GM12878 (cell line): ENCODE results near the gene RGP1. TPM values are rescaled to one million over a fixed set of nuclear protein-coding genes. Genes with fewer than 3 reads are reported as not detected.

Source experiments
- polyA plus RNA-seq, 11 experiments: library from polyadenylated mRNA; depleted of rRNA in 4 of 11; unstranded in 6 of 11; stranded (reverse) in 5 of 11; fragments of >200 nt; fragmentation: Nextera tagmentation in 4 of 11; fragmentation: Illumina TruSeq in 1 of 11; extraction: Ambion mirVana in 4 of 11; extraction: Trizol in 1 of 11; gene quantifications; 1 replicate in 1 of 11; 2 replicates in 10 of 11; pipeline versions ENCODE4 v1.2.1 to v1.2.3, GENCODE V29; 2011 to 2016; ENCODE audit warnings: inconsistent platforms in 2 of 11, missing spikeins in 2 of 11, low read depth in 1 of 11
- total RNA-seq, 4 experiments: library from RNA; depleted of rRNA in 3 of 4; stranded (reverse); fragments of >200 nt in 3 of 4; fragmentation: Illumina TruSeq in 1 of 4; extraction: Trizol in 1 of 4; gene quantifications; 2 replicates each; pipeline versions ENCODE4 v1.2.1 to v1.2.3, GENCODE V29; 2013 to 2021
- TF ChIP-seq, protein P1 (sequence below): fragments of 450-650 bp; IDR thresholded peaks from 2 replicates; pipeline ENCODE4 v1.6.1; 2017; ENCODE audit warnings: mild to moderate bottlenecking, moderate library complexity
- TF ChIP-seq, protein P2 (sequence below): fragments of 450-650 bp; IDR thresholded peaks from 2 replicates; pipeline ENCODE4 v1.6.1; 2018; ENCODE audit warnings: mild to moderate bottlenecking, low read depth, moderate library complexity; ENCODE audit not compliant: partially characterized antibody
- TF ChIP-seq, protein P3 (sequence below): fragments of 450-650 bp; formaldehyde crosslinking; IDR thresholded peaks from 2 replicates; pipeline ENCODE4 v1.4.0; 2022; ENCODE audit warnings: mild to moderate bottlenecking, moderate library complexity

RGP1 gene
- total and polyA plus RNA-seq, 10 of the 15 experiments (the other 5 are each of a cell fraction or from before 2014, with no cell fraction given) = 0.44 to 14.9 (median 7.4) TPM

DNA sequence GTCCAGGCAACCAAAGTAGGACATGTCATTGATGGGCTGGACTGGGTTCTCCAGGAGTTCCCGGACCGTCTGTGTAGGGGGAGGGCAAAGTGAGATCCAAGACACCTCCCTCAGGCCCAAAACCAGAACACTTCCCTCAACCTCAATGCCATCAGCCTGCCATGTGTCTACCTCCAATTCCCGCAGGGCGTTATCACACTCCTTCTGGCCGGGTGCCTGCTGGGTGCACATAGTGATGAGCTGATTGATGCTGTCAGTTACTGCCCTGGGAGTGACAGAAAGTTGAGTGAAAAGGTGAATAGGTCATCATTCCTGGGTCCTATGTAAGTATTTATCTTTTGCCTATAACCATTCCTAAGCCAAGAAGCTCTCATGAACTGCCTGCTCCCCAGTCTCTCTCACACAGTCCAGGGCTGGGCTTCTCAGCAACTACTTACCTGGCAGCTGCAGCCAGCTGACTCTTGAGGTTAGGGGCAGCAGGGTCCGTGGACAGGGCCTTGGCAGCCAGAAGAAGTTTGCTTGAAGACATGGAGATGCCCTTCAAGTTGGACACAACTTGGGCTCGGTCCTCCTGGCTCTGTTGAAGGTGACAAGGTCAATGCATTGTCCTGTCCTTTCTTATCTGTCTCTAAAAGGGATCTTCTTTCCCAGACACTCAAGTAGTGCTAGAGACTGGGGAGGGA is 38.1 kb upstream of the RGP1 start (continued):
- TF ChIP-seq, protein P1, sequence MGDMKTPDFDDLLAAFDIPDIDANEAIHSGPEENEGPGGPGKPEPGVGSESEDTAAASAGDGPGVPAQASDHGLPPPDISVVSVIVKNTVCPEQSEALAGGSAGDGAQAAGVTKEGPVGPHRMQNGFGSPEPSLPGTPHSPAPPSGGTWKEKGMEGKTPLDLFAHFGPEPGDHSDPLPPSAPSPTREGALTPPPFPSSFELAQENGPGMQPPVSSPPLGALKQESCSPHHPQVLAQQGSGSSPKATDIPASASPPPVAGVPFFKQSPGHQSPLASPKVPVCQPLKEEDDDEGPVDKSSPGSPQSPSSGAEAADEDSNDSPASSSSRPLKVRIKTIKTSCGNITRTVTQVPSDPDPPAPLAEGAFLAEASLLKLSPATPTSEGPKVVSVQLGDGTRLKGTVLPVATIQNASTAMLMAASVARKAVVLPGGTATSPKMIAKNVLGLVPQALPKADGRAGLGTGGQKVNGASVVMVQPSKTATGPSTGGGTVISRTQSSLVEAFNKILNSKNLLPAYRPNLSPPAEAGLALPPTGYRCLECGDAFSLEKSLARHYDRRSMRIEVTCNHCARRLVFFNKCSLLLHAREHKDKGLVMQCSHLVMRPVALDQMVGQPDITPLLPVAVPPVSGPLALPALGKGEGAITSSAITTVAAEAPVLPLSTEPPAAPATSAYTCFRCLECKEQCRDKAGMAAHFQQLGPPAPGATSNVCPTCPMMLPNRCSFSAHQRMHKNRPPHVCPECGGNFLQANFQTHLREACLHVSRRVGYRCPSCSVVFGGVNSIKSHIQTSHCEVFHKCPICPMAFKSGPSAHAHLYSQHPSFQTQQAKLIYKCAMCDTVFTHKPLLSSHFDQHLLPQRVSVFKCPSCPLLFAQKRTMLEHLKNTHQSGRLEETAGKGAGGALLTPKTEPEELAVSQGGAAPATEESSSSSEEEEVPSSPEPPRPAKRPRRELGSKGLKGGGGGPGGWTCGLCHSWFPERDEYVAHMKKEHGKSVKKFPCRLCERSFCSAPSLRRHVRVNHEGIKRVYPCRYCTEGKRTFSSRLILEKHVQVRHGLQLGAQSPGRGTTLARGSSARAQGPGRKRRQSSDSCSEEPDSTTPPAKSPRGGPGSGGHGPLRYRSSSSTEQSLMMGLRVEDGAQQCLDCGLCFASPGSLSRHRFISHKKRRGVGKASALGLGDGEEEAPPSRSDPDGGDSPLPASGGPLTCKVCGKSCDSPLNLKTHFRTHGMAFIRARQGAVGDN = no peak
- TF ChIP-seq, protein P2, sequence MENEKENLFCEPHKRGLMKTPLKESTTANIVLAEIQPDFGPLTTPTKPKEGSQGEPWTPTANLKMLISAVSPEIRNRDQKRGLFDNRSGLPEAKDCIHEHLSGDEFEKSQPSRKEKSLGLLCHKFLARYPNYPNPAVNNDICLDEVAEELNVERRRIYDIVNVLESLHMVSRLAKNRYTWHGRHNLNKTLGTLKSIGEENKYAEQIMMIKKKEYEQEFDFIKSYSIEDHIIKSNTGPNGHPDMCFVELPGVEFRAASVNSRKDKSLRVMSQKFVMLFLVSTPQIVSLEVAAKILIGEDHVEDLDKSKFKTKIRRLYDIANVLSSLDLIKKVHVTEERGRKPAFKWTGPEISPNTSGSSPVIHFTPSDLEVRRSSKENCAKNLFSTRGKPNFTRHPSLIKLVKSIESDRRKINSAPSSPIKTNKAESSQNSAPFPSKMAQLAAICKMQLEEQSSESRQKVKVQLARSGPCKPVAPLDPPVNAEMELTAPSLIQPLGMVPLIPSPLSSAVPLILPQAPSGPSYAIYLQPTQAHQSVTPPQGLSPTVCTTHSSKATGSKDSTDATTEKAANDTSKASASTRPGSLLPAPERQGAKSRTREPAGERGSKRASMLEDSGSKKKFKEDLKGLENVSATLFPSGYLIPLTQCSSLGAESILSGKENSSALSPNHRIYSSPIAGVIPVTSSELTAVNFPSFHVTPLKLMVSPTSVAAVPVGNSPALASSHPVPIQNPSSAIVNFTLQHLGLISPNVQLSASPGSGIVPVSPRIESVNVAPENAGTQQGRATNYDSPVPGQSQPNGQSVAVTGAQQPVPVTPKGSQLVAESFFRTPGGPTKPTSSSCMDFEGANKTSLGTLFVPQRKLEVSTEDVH = no peak
- TF ChIP-seq, protein P3, sequence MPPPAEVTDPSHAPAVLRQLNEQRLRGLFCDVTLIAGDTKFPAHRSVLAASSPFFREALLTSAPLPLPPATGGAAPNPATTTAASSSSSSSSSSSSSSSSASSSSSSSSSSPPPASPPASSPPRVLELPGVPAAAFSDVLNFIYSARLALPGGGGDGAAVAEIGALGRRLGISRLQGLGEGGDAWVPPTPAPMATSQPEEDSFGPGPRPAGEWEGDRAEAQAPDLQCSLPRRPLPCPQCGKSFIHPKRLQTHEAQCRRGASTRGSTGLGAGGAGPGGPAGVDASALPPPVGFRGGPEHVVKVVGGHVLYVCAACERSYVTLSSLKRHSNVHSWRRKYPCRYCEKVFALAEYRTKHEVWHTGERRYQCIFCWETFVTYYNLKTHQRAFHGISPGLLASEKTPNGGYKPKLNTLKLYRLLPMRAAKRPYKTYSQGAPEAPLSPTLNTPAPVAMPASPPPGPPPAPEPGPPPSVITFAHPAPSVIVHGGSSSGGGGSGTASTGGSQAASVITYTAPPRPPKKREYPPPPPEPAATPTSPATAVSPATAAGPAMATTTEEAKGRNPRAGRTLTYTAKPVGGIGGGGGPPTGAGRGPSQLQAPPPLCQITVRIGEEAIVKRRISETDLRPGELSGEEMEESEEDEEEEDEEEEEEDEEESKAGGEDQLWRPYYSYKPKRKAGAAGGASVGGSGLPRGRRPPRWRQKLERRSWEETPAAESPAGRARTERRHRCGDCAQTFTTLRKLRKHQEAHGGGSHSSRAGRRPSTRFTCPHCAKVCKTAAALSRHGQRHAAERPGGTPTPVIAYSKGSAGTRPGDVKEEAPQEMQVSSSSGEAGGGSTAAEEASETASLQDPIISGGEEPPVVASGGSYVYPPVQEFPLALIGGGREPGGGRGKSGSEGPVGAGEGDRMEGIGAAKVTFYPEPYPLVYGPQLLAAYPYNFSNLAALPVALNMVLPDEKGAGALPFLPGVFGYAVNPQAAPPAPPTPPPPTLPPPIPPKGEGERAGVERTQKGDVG (CRISPR knock-in tag) = no peak
- TF ChIP-seq, all 136 proteins: peak for 0
